GM12873 (cell line): ENCODE measurements around the gene LIPC.

ENCODE experiments used
- TF ChIP-seq, protein P1 (sequence below): IDR thresholded peaks from 2 replicates; pipeline ENCODE4 v1.5.1; 2012; ENCODE audit warnings: low read depth, mild to moderate bottlenecking, moderate library complexity, low read length, control low read depth; ENCODE audit not compliant: insufficient read depth; ENCODE audit errors: missing control alignments

Gene LIPC

DNA sequence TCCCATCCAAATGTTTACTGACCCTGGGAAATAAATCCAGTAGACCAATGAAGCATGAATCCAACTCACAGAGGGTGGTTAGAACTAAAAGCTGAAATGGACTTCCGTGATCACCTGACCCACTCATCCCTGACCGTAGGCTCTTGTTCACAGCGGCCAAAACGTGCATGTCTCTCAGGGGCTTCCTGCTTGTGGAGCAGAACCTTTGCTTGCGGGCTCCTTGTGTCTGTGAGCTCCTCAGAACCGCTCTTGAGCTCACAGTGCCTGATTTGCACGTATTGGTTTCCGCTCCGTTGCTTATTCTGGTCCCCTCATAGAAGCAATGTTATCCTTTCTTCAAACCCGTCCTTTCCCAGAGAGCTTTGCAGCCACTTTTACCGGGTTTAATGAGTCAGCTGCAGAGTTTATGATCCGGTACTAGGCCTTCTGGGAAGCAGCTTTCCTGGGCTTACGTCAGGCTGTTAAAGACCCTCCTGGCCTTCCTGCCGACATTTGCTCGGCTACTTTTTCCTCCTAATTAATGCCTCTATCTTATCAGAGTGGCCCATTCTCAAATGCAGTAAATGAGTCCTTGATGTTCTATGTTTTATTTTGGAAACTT lies 35.4 kb downstream of the LIPC start:
- TF ChIP-seq, protein P1, sequence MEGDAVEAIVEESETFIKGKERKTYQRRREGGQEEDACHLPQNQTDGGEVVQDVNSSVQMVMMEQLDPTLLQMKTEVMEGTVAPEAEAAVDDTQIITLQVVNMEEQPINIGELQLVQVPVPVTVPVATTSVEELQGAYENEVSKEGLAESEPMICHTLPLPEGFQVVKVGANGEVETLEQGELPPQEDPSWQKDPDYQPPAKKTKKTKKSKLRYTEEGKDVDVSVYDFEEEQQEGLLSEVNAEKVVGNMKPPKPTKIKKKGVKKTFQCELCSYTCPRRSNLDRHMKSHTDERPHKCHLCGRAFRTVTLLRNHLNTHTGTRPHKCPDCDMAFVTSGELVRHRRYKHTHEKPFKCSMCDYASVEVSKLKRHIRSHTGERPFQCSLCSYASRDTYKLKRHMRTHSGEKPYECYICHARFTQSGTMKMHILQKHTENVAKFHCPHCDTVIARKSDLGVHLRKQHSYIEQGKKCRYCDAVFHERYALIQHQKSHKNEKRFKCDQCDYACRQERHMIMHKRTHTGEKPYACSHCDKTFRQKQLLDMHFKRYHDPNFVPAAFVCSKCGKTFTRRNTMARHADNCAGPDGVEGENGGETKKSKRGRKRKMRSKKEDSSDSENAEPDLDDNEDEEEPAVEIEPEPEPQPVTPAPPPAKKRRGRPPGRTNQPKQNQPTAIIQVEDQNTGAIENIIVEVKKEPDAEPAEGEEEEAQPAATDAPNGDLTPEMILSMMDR = no peak

DNA sequence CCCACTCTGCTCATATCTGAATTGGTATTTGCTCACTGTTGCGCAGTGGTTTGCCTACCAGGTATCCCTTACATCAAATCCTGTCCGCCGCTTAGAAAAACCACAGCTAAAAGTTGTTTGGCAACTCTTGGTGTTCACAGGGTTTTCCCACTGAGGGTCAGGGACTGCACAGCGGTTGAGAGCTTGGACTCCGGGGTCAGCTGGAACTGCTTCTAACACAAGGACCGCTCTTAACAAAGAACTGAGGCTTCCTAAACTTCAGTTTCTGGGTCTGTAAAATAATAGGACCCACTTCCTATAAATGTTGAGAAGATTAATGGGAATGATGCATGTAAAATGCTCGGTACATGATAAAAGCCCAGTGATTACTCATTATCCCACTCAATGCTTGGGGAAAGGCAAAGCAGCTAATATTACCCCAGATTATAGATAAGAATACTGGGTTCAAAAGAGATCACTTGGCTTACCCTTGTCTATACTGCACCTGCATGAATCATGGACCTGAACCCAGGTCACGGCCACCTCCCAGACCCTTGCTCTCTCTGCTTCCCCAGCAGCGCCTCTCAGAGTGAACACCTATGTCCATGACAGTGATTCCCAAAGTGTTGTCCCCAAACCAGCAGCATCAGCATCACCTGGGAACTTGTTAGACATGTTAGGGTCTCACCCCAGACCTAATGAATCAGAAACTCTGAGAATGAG lies 36.1 kb downstream of the LIPC start:
- TF ChIP-seq, protein P1 = no peak

DNA sequence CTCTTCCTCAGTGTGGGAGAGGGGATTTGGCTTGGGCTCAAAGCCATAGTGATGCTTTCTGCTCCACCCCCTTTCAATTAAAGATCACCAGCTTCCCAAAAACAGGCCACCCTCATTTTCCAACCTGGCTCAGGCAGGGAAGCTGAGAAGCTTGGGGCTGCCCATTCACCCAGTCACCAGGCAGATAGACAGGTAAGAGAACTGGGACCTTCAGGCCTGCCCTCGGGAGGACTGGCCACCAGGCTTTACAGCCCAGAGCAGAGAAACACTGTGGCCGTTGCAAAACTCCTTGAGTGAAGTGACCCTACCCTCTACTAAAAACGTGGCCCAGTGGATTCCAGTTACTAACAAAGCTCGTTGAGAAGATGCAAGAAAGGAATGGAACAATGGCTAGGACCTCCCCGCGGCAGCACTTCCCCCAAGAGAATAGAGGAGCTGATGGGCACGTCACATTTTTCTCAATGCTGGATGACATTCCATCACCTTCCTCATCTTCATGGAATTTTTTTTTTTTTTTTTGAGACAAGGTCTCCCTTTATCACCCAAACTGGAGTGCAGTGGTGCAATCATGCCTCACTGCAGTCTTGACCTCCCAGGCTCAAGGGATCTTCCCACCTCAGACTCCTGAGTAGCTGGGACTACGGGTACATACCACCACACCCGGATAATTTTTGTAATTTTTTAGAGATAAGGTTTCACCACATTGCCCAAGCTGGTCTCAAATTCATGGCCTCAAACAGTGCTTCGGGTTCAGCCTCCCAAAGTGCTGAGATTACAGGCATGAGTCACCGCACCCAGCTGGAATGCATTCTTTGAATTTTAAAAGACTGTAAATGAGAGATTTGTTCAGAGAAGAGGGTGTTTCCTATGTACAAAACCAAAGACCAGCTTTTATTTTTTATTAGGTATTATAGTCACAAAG lies 37.9 kb downstream of the LIPC start:
- TF ChIP-seq, protein P1 = no peak

DNA sequence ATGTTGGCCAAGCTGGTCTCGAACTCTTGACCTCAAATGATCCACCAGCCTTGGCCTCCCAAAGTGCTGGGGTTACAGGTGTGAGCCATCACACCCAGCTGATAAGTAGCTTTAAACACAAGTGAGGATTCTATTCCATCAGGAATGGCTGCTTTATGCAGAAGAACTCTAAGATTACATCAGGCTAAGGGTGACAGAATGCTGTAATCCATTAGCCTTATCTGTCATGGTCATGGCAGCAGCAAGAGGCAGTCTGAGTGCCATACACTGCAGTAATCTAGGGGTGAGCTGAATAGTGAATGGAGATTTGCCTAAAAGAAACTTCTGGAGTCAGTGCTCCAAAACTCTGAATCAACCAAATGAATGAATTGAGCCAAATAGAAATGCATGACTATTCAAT lies 39.6 kb downstream of the LIPC start:
- TF ChIP-seq, protein P1 = no peak

DNA sequence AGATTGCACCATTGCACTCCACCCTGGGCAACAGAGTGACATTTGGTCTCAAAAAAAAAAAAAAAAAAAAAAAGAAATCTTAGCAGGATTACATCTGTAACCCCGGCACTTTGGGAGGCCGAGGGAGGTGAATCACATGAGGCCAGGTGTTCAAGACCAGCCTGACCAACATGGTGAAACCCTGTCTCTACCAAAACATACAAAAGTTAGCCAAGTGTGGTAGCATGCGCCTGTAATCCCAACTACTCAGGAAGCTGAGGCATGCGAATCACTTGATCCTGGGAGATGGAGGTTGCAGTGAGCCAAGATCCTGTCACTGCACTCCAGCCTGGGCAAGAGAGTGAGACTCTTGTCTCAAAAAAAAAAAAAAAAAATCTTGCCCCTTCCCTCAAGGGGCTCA lies 40.4 kb downstream of the LIPC start:
- TF ChIP-seq, protein P1 = no peak

DNA sequence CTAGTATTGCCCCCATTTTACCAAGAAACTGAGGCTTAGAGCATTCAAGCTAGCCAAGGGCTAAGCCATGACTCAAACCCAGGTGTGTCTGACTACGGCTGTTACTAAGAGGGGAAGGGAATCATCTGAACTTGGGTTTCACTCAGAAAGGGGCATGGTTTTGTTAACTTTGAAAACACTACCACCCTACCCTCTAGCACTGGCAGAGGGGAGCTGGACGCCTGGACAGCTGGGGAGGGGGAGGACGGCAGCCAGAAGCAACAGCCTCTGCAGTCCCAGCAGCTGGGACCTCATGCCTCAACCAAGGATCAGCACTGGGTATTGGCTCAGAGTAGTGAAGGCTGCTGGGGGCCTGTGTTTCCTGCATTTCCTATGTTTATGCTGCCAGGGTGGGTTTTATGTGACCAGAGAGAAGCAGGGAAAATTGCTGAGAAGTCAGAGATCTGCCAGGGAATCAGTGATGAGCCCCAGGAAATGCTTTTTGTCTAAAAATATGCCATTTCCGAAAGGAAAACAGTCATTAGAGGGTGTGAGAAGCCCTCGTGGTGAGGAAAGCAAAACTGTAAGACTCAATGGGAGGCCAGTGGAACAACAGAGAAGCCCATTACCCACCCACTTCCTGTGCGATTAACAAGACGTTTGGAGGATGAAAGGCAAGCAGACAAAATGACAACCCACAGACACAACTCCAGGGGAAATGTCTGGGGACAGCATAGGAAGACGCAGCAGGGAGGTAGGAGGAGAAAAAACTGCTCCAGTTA lies 41.2 kb downstream of the LIPC start:
- TF ChIP-seq, protein P1 = no peak
